IPS-NIHi7 (cell line): ENCODE results near the gene TSPAN18.

ENCODE experiments used
- DNase-seq: peaks from one replicate; pipeline ENCODE4 v3.0.0; 2012; ENCODE audit warnings: mixed read lengths; ENCODE audit errors: extremely low spot score

TSPAN18 gene

GRCh38 chr11:44797051-44797450, 70.3 kb downstream of the TSPAN18 start:
- no peak for DNase-seq

GRCh38 chr11:44797886-44798606, 71.3 kb downstream of the TSPAN18 start:
- peak; percentile 64 for DNase-seq

DNA sequence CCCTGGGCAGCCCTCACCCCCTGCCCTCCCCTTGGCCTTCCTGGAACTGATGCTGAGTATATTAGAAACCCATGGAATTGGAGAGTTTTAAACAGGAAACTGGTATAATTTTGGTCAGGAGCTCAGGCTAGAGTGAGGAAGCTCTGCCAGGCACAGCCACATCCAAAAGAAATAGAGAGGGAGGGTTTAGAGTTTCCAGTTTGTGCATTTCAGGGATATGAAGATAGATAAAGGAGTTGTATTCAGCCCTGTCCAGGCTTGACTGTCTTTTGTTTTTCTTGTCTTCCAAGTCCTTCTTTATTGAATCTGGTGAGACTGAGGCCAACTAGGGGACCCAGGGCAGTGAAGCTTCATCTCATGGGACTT, 71.8 kb downstream of the TSPAN18 start:
- no peak for DNase-seq

DNA sequence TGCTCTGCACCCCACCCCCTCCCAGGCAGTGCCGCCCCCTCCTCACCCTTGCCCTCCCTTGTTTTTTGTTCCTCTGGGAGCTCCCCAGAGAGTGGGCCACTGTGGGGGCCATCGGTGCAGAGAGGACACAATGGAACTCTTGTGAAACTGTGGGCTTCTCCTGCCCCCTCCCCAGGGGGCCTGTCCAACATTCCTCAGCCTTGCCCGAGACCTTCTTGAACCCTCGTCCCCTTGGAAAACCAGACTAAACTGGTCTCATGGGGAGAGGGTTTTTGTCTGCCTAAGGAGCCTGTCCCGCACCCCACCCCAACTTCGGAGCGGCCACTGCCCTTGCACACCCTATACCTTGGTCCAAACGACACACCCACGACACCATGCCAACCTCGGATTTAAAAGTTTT, 72.2 kb downstream of the TSPAN18 start:
- no peak for DNase-seq

DNA sequence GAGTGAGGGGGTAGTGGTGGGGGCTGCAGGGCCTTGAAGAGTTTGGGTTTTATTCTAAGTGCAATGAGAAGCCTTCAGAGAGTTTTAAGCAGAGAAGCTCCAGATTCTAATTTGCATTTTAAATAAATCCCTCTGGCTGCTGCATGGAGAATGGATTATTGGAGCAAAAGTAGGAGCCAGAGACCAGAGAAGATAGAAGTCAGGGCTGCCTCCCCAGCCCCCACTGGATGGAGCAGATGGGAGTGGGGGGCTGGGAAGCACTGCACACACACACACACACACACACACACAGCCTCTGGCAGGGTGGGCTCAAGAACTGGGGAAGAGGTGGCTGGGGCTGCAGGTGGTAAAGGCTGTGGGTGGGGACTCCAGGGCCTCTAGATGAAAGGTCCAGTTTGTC, 75.6 kb downstream of the TSPAN18 start:
- no peak for DNase-seq

DNA sequence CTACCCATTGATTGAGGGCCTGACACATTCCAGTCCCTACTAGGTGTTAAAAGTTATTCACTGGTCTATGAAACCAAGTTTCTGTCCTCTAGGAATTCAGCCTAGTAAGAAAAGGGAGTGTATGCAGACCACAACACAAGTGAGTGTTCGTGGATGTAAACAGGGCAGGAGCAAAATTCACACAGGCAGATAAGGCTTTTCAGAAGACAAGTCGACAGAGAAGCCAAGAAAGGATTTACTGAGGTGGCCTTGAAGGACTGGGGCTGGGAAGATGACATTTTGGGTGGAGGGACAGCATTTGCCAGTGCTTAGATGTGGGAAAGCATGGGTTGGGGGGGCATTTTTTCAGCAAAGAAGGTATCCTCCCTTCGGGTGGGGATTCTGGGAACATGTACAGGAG, 76.2 kb downstream of the TSPAN18 start:
- no peak for DNase-seq

DNA sequence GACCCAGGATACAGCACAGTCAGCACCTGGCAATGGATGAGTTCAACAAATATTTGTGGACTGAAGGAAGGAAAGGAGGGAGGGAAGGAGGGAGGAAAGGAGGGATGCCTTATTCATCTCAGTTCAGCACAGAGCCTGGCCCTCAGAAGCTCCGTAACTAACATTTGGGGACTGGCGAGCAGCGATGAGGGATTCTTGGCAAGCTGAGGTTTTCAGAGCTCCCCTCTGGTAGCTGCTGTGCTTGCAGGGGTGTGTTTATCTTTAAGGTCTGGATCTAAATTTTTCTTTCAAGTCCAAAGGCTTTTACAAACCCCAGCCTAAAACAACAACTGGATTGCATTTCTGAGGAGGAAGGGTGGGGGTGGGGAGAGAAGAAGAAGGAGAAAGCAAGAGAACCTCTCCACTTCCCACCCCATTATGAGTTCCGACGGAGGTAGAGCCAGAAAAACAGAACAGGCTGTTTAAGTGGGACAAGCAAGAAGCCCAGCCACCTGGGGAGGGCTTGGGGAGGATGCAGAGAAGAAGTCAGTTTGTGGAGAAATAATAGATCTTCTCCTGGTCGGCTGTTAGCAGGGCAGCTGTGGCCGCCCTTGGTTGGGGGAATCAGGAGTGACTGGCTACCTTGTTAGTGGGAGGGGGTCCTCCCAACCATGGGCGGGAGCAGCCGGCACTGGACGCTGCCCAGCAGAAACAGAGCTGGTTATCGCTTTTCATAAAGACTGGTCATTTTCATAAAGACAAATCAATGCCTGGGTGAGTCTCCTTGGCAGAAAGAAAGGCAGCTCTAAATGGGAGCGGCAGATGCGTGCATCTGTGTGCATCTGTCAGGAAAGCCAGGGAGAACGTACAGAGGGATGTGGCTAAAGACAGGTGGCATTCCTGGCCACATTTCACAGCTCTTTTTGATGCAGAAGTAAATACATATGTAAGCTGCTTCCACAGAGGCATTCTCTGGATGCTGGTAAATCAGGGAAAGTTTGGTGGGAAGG, 78.0 kb downstream of the TSPAN18 start:
- no peak for DNase-seq

DNA sequence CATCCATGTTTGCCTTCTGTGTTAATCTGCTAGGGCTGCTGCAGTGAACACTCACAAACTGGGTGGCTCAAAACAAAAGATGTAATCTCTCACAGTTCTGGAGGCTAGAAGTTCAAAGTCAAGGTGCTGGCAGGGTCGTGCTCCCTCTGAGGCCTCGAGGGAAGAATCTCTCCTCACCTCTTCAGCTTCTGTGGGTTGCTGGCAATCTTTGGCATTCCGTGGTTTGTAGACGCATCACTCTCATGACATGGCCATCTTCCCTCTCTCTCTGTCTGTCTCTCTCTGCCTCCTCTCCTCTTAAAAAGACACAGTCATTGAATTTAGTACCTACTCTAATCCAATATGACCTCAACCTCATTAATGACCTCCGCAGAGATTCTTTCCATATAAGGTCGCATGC, 78.8 kb downstream of the TSPAN18 start:
- DNase-seq = no peak

- DNase-seq = no peak
These were observed 81.4 kb downstream of the TSPAN18 start for GRCh38 chr11:44808053-44808753.

DNA sequence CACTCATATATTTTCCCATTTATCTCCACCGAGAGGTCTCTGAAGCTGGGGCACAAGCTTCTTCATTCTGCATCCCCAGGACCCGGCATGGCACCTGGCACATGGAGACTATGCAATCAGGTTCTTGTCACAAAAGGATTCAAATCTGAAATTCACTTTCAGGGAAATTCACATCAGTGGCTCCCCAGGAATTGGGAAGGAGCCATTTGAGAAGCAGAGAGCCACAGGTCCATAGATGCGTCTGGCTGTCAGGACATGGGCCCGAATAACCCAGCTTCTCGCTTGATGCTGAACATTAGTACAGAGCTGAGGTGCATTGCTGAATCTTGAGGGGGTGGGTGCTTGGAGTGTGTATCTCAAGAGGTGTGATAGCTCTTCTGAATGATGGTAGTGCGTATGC, 82.5 kb downstream of the TSPAN18 start:
- no peak for DNase-seq

- DNase-seq = no peak
These were observed 85.2 kb downstream of the TSPAN18 start for GRCh38 chr11:44811841-44812448.

GRCh38 chr11:44812971-44813370, 86.2 kb downstream of the TSPAN18 start:
- no peak for DNase-seq

DNA sequence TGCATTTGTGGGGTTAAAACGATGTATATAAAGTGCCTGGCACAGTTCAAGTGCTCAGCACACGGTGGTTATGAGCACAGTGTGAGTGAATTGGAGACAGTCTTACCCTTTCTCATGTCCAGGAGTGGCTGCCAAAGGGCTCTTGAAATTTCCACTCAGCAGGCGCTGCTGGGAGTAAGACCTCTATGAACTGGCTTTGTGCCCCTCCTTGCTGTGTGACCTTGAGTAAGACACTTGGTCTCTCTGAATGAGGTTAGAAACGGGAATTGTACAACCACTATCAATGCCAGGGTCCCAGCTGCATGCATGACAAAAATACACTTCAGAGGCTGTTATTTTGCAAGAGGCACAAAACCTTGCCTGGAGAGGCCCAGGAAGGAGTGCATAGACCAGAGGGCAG, 86.6 kb downstream of the TSPAN18 start:
- DNase-seq = no peak

DNA sequence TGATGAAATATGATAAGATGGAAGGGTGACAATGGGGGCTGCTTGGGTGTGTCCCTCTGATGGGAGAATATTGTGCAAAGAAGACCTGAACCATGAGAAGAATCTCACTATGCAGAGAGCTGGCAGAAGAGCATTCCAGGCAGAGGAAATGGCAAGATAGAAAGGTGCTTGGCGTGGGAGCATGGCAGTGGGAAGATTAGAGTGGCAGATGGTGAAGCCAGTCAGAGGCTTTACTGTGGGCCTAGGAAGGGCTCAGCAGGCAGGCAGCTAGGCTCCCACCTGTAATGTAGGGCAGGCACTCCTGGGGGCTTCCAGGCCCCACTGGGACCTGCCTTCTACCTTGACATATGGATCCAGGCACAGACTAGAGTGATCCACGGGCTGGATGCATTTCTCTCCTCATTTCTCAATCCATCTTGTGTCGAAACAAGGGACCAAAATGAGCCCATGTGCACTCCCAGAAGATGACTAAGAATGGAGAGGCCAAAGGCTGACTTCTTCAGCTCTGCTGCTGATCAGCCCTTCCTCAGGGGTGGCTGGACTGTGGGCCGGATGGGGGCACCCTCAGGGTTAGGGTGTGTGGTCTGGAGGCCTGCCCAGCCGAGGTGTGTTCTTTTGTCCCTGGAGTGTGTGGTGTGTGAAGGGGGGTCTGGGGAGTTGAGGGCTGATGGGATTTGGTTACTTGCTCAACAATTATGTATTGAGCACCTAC, 88.3 kb downstream of the TSPAN18 start:
- DNase-seq = no peak

- DNase-seq = no peak
These were observed 89.2 kb downstream of the TSPAN18 start for GRCh38 chr11:44815917-44816456.

- no peak for DNase-seq
These were observed 90.0 kb downstream of the TSPAN18 start for GRCh38 chr11:44816761-44817160.

DNA sequence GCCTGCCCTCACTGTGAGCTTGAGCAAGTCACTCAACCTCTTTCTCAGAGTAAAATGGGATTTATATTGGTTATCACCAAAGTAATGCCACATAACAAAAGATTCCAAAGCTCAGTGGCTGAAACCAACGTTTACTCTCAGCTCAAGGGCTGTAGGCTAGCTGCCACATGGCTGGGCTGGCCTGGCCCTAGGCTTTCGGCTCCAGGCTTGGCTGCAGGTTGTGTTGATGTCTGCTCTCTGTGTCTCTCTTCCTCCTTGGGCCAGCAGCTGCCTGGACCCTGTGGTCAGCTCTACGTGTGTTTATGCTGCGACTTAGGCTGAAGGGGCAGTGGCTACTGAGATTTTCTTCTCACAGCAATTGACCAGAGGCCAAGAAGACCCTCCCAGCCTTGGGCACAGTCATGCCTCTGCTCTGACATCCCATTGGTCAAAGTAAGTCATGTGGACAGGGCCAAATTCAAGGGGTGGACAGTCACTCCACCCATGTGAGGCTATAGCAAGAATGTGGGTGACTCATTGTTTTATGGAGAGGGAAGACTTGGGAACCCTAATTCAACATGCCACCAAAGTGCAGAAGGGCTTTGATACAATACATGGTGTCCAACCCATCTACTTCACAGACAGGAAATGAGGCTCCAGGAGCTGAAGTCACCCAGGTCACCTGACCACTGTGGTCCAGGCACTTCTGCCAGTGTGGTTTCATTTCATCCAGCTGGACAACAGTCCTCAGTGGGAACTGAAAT, 90.6 kb downstream of the TSPAN18 start:
- DNase-seq = no peak

DNA sequence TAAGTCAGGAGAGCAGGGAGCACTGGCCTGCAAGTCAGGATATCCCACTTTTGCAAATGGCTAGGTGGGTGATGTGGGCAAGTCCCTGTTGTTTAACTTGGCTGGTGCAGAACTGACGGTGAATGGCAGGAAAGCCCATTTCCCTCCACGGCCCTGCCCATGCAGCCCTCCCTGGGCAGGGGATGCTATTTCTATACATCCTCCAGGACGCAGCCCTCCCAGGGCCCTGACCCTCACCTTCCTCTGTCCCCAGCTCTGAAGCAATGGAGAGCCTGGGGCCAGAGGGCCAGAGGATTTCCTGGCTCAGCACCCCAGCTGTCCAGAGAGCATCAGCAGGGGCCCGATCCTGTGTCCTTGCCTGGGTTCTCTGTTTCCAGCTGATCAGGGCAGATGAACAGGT, 91.3 kb downstream of the TSPAN18 start:
- DNase-seq = no peak

- DNase-seq = no peak
These were observed 92.6 kb downstream of the TSPAN18 start for GRCh38 chr11:44819346-44819745.

DNA sequence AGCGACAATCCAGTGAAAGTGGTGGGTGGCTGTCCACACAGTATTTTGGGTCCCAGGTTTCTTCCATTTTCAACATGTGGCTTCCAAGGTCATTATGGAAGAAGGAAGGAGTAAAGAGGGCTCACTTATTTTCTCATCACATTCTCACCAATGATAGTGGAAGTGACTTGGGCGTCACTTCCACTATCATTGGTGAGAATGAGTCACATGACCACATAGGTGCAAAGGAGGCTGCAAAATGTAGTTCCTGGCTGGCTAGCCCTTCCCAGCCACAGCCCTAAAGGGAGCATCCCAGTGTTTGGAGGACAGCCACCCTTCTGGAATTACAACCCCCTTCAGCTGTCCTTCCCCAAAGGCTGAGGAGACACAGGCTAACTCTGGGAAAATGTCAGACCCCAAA, 95.6 kb downstream of the TSPAN18 start:
- no peak for DNase-seq
